ENCODE data around the gene DMBT1. TPM values are rescaled to one million over a fixed set of nuclear protein-coding genes. Genes with fewer than 3 reads are reported as not detected.

DMBT1 gene
- total RNA-seq, 1 donor from 2014 or later, result 0.08 TPM

- Mint-ChIP-seq H3K9me3 (ENCODE audit: unreplicated experiment) (no peaks in the 10 kb centered on the region), H3K4me3 (ENCODE audit: unreplicated experiment) (no peak overlapping the region), H3K36me3 (ENCODE audit: unreplicated experiment) (no peaks in the 10 kb centered on the region), H3K27me3 (ENCODE audit: unreplicated experiment) (peaks cover 9% of the 10 kb centered on the region), H3K4me1 (ENCODE audit: unreplicated experiment) (no peaks in the 10 kb centered on the region), H3K27ac (ENCODE audit: unreplicated experiment) (no peak overlapping the region)
- TF ChIP-seq CTCF (IDR thresholded peaks at IDR 0.05), result no peak
- peak; percentile 42 for DNase-seq (ENCODE audit: extremely low spot score, unreplicated experiment)
These were observed 86.2 kb downstream of the DMBT1 start for GRCh38 chr10:122646511-122647382.

- TF ChIP-seq CTCF (IDR thresholded peaks at IDR 0.05), result no peak
- H3K36me3 Mint-ChIP-seq (ENCODE audit: unreplicated experiment), result no peaks in the 10 kb centered on the region
- peaks cover 16% of the 10 kb centered on the region for H3K27me3 Mint-ChIP-seq (ENCODE audit: unreplicated experiment)
- H3K9me3 Mint-ChIP-seq (ENCODE audit: unreplicated experiment), result no peaks in the 10 kb centered on the region
- H3K4me1 Mint-ChIP-seq (ENCODE audit: unreplicated experiment), result no peaks in the 10 kb centered on the region
- no peak overlapping the region for H3K4me3 Mint-ChIP-seq (ENCODE audit: unreplicated experiment)
- DNase-seq (ENCODE audit: extremely low spot score, unreplicated experiment), result peak; percentile 53
- no peak overlapping the region for H3K27ac Mint-ChIP-seq (ENCODE audit: unreplicated experiment)
These were observed 86.9 kb downstream of the DMBT1 start for GRCh38 chr10:122647383-122647968.

- H3K36me3 Mint-ChIP-seq (ENCODE audit: unreplicated experiment), result no peaks in the 10 kb centered on the region
- no peaks in the 10 kb centered on the region for H3K4me1 Mint-ChIP-seq (ENCODE audit: unreplicated experiment)
- no peaks in the 10 kb centered on the region for H3K9me3 Mint-ChIP-seq (ENCODE audit: unreplicated experiment)
- DNase-seq (ENCODE audit: extremely low spot score, unreplicated experiment), result no peak
- peak; percentile 65 for TF ChIP-seq CTCF (IDR thresholded peaks at IDR 0.05)
- H3K27me3 Mint-ChIP-seq (ENCODE audit: unreplicated experiment), result peaks cover 27% of the 10 kb centered on the region
- H3K27ac Mint-ChIP-seq (ENCODE audit: unreplicated experiment), result no peak overlapping the region
- H3K4me3 Mint-ChIP-seq (ENCODE audit: unreplicated experiment), result no peak overlapping the region
These were observed 88.3 kb downstream of the DMBT1 start for GRCh38 chr10:122648599-122649428.

- H3K36me3 Mint-ChIP-seq (ENCODE audit: unreplicated experiment), result no peaks in the 10 kb centered on the region
- peaks cover 33% of the 10 kb centered on the region for H3K27me3 Mint-ChIP-seq (ENCODE audit: unreplicated experiment)
- H3K27ac Mint-ChIP-seq (ENCODE audit: unreplicated experiment), result no peak overlapping the region
- DNase-seq (ENCODE audit: extremely low spot score, unreplicated experiment), result no peak
- TF ChIP-seq CTCF (IDR thresholded peaks at IDR 0.05), result no peak
- no peaks in the 10 kb centered on the region for H3K4me1 Mint-ChIP-seq (ENCODE audit: unreplicated experiment)
- H3K9me3 Mint-ChIP-seq (ENCODE audit: unreplicated experiment), result no peaks in the 10 kb centered on the region
- H3K4me3 Mint-ChIP-seq (ENCODE audit: unreplicated experiment), result no peak overlapping the region
These were observed 89.3 kb downstream of the DMBT1 start for GRCh38 chr10:122649903-122650302.

All from osteocyte (in vitro differentiated cells).